HG02763 (cell line): ENCODE measurements around the gene R3HCC1L.
"Not testable (repeated sequence)": the region's sequence is repeated elsewhere in the genome, so short reads cannot be mapped to it uniquely, and the experiment has no call there.

Source experiments
- ATAC-seq: cut with Tn5 transposase; IDR thresholded peaks from one replicate; pipeline ENCODE4 v1.9.1; 2021; ENCODE audit warnings: mild to moderate bottlenecking, moderate library complexity; ENCODE audit not compliant: unreplicated experiment

Gene R3HCC1L

DNA sequence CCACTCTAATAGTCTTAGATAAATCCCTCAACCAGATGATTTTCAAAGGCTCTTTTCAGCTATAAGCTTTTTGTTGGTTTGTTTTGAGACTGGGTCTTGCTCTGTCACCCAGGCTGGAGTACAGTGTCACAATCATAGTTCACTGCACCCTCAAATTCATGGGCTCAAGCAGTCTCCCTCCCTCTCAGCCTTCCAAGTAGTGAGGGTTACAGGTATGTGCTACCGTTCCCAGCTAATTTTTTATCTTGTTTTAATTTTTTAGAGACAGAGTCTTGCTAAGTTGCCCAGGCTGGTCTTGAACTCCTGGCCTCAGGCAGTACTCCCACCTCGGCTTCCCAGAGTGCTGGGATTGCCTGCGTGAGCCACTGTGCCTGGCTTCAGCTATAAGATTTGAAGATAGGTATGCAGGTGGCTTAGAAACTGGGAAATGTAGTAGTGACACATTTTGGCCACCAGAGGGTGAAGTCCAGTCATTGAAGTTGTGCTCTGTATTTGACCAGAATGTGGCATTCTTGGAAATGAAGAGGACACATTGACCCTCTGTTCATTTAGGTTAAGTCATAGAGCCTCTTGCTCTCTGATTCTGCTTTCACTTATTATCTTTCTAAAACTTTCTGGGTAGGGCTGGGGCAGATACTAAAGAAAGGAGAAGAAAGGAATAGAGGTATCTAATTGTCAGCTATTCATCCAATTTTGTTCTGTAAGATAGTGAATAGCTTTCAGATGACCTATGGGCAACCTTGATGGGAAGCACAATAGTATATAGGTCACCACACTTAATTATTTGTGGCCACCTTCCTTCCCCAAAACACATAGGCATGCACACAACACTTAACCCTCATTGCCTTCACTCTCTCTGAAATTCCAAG is 36.0 kb downstream of the R3HCC1L start:
- ATAC-seq = no peak

DNA sequence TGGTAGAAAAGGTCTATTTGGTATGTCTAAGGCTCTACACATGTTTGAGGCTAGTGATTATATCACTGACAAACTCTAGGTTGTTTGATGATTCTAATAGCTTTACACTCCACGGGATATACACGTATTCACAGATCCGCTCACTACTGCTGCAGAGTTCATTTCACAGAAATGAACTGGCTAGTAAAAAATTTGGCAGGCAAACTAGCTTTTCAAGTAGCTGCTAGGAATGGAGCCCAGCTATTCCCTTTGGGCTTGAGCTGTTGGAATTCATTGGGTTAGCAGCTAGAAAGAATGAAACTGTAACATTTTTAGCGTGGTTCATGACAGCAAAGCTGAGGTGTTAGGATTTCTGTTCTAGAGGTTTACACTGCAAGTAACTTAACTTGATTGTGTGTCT is 37.6 kb downstream of the R3HCC1L start:
- no peak for ATAC-seq

DNA sequence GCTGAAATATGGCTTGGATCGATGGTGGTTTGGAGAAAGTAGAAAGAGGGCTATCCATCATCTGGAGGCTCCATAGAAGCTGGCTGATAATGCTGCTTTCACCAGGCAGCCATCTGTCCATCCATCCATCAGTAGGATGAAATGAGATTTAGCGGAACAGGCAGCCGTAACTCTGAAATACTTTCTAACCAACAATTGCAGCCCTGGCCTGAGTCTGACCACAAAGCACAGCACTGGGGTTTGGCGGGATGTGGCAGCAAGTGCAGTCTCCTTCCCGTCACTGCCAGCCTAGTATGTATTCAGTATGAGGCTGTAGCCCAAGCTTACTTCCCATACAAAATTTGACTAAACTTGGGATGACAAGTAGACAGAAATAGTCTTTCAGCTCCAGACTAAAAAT is 38.0 kb downstream of the R3HCC1L start:
- no peak for ATAC-seq

DNA sequence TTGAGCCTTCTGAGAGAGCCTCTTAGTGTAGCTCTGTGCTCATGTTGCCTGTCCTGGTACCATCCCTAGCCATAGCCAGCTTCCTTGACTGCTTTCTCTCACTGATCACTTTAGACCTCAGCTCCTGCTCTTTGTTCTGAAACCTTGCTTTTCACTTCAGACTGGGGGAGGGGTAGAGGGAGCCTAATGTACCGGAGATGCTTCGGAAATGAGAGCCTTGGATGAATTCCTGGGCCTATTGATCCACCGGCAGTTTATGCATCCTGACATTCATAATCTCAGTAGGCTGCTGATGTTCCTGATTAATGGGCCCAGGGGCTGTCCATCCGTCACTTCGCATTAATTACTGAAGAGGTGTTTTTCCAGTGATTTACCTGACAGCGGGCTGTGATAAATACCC is 38.8 kb downstream of the R3HCC1L start:
- no peak for ATAC-seq

DNA sequence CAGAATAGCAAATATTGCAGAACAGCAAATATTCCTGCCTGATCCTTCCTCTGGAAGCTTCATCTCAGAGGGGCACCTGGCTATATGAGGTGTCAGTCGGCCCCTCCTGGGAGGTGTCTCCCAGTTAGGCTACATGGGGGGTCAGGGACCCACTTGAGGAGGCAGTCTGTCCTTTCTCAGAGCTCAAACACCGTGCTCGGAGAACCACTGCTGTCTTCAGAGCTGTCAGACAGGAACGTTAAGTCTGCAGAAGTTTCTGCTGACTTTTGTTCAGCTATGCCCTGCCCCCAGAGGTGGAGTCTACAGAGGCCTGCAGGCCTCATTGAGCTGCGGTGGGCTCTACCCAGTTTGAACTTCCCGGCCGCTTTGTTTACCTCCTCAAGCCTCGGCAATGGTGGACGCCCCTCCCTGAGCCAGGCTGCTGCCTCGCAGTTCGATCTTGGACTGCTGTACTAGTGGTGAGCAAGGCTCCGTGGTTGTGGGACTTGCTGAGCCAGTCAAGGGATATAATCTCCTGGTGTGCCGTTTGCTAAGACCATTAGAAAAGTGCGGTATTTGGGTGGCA is 48.0 kb downstream of the R3HCC1L start:
- not testable (repeated sequence) for ATAC-seq

DNA sequence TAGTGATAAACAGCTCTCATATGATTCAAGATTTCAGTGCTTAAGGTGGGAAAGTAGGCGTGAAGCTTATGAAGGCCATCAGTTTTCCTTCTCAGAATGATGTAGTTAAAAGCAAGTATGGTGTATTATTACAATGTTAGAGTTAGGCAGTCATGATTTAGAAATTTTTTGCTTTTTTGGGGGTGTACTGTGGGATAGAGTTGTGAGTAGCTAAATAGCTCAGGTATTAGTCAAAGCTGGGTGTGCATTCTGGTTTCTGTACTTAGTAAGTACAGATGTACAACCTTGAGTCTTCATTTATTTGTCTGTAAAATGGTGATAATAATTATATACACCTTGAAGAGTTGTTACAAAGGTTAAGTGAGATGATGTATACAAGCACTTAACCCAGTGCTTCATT is 52.2 kb downstream of the R3HCC1L start:
- no peak for ATAC-seq

DNA sequence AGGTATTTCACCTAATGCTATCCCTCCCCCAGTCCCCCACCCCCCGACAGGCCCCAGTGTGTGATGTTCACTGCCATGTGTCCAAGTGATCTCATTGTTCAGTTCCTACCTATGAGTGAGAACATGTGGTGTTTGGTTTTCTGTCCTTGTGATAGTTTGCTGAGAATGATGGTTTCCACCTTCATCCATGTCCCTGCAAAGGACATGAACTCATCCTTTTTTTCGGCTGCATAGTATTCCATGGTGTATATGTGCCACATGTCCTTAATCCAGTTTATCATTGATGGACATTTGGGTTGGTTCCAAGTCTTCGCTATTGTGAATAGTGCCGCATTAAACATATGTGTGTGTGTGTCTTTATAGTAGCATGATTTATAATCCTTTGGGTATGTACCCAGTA is 56.3 kb downstream of the R3HCC1L start:
- not testable (repeated sequence) for ATAC-seq

DNA sequence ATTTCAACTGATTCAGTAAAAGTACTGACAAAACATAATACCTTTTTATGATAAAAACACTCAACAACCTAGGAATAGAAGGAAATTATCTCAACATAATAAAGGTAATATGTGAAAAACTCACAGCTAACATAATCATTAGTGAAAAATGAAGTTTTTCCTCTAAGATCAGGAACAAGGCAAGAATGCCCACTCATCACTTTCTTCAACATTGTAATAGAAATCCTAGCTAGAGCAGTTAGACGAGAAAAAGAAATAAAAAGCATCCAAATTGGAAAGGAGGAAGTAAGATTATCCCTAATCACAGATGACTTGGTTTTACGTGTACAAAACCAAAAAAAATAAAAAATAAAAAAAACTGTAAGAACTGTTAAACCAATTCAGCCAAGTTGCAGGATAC is 58.6 kb downstream of the R3HCC1L start:
- ATAC-seq = no peak

DNA sequence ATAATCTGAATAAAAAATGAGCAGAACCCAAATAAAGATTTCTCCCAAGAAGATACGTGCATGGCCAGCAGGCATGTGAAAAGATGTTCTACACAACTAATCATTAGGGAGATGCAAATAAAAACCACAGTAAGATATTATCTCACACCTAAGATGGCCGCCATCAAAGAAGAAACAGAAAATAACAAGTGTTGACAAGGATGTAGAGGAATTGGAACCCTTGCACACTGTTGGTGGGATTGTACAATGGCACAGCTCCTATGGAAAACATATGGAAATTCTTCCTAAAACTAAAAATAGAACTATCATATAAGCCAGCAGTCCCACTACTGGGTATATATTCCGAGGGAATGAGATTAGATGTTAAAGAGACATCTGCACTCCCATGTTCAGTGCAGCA is 60.2 kb downstream of the R3HCC1L start:
- ATAC-seq = no peak

DNA sequence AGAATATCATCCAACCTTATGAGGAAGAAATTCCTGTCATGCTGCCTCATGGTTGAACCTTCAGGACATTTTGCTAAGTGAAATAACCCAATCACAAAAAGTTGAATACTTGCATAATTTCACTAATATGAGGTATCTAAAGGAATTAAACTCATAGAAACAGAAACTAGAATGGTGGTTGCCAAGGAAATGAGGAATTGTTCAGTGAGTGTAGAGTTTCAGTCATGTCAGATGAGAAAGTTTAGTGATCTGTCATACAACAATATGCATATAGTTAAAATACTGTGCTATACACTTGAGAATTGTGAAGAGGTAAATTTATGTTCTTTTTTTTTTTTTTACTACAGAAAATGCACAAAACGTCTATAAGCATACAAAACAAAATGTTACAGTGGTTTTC is 60.7 kb downstream of the R3HCC1L start:
- ATAC-seq = no peak

DNA sequence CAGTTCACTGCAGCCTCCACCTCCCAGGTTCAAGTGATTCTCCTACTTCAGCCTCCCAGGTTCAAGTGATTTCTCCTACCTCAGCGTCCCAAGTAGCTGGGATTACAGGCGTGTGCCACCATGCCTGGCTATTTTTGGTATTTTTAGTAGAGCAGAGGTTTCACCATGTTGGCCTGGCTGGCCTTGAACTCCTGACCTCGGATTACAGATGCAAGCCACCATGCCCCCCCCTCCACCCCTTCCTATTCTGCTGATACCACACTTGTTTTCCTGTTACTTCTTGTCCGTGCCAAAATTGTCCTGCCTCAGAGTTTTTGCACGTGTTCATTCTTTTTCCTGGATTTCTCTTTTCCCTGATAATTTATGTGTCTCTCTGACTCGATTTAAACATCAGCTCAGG is 62.5 kb downstream of the R3HCC1L start:
- ATAC-seq = no peak

DNA sequence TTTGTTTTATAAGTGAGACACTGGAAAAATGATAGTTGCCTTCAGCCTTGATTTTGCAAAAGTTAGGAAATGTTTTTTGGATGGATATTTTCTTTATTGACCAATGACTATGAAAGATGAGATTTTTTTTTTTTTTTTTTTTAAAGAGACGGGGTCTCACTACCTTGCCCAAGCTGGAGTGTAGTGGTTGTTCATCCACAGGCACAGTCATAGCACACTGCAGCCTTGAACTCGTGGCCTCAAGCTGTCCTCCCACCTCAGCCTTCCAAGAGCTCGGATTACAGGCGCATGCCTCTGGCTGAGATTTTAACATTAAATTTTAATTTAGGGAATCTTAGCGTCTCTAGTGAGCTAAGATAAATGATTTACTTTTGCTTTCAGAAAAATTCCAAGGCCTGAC is 67.3 kb downstream of the R3HCC1L start:
- ATAC-seq = no peak

DNA sequence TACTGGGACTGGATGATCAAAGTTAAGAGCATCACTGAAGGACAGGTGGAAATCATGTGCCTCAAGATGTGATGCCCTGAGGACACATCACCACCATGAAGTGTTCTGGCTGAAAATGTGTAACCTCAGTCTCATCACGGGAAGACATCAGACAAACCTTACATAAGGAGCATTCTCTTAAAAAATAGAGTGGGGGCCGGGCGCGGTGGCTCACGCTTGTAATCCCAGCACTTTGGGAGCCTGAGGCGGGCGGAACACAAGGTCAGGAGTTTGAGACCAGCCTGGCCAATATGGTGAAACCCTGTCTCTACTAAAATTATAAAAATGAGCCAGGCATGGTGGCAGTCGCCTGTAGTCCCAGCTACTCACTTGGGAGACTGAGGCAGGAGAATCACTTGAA is 67.9 kb downstream of the R3HCC1L start:
- ATAC-seq = no peak

DNA sequence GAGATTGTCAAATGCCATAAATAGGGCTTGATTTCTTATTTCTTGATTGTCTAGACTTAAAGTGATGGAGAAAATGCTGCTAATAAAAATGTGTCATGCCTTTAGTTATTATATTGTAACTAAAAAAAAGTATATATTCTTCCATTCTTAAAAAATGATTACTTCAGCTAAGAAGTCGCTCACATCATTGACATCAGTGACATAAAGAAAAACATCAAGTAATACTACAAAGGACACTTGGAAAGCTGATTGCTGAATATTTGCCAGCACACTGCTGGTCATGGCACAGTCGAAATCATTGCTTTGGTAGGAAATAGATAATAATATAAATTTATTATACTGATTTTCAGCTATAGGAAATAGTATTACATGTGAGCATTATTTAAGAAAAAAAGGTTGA is 70.9 kb downstream of the R3HCC1L start:
- no peak for ATAC-seq

DNA sequence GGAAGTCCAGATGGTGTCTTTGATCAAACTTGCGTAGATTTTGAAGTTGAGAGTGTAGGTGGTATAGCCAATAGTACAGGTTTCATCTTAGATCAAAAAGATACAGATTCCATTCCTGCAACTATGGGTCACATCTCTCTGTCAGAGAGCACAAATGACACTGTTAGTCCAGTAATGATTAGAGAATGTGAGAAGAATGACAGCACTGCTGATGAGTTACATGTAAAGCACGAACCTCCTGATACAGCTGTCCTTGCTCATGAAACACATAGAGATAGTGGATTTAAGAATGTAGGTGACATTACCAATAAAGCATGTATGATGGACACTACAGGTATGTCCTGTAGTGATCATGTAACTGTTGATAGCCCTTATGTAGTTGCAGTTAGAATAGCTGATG is 74.5 kb downstream of the R3HCC1L start:
- no peak for ATAC-seq

DNA sequence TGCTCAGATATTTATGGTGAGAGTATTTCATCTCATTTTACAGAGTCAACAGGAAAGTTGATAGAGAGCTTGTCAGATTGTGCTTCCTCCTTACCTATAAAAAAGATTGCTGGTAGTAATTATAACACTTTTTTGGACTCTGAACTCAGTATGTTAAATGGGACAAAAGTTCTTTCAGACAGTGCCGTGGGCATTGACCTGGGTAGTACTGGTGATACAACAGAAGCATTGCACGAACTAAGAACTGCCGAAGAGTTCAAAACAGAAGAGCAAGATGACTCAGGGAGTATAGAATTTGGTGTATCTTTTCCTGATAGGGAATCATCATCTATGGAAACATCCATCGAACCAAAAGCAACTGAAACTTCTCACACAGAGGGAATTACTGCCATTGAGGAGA is 75.0 kb downstream of the R3HCC1L start:
- ATAC-seq = no peak

DNA sequence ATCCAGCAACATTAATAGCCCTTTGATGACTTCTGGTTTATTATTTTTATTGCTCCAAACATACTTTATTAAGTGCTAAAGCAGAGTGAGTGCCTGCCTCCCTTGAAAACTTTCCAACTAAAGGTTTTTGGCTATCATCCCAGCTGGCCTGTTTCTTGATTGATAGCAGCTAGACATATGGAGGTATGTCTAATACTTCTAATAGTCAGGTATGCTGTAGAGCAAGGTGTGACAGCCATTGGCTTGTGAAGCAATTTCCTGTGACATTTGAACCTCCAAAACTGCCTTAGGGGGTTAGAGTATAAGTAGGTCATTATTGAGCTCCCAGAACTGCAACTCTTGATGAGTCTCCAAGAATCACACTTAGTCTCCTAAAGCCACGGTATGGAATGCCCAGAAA is 77.7 kb downstream of the R3HCC1L start:
- no peak for ATAC-seq

DNA sequence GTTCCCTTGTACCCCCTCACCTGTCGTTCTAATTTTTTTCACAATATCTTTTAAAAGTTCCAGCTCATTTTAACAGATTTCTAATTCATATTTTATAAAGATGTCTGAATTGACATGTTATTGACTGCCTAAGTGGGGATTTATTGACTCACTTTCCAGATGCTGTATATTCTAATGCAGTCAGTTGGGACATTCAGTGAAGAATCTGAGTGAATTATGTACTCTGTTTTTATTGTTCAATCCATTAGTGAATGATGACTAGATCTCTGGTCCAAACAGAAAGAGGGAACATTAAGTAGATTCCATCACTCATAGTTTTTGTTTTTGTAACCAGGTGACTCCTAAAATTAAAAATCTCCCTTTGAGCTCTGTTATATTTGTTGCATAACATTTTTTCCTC is 79.3 kb downstream of the R3HCC1L start:
- ATAC-seq = no peak

DNA sequence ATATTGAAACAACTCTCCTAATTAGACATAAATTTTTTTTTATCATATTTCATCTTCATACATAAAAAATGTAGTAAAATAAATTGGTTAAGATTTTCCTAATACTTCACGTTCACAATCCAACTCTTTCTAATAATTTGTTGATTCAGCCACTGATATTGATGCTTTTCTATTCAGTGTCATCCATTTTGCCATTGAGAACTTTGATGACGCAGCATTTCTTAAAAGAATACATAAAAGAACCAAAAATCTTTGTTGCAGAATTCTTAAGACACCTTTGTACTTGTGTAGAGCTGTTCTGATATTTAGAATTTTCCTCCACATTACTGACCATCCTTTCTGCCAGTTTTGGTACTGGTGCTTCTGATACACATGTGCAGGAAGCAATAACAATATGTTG is 80.9 kb downstream of the R3HCC1L start:
- ATAC-seq = no peak

DNA sequence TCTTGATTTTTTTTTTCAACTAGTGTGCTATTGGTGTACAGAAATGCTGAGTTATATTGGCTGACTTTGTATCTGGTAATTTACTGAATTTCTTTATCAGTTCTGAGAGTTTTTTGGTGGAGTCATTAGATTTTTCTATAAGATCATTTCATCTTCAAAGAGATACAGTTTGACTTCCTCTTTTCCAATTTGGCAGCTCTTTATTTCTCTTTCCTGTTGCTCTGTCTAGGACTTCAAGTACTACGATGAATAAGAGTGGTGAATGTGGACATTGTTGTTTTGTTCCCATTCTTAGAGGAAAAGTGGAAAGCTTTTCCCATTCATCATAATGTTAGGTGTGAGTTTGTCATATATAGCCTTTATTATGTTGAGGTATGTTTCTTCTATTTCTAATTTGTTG is 83.3 kb downstream of the R3HCC1L start:
- no peak for ATAC-seq

DNA sequence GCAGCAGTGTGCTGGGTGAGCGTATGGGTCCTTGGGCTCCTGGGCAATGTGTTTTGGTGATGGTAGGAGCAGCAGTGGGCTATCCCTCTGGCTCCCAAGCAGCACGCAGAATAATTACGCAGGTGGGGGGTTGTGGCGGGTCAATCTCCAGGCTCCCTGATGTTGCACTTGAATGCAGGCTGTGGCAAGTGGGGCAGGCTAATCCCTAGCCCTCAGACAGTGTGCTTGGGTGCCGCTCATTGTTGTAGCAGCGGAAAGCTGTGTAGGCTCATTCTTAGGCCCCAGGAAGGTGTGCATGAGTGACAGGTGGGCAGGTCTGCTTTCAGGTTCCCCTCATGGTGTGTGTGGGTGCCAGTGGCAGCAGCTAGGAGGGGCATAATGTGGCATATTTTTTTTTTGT is 89.4 kb downstream of the R3HCC1L start:
- no peak for ATAC-seq

DNA sequence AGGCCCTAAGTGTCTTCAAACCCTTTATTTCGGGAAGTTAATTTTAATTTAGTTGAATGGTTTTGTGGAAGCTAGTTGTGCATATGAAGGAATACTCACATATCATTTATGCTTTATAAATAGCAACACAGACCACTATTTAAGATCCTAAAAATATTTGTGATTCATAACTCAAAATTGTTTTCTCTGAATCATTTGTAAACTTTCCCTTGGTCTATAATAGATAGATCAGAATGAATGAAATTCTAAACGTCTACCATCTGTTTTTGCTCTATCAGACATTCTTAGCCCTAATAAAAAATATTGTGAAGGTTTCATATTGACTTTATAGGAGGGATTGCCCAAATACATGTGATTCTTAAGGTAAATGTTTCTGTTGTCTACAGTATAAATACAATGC is 90.1 kb downstream of the R3HCC1L start:
- no peak for ATAC-seq

DNA sequence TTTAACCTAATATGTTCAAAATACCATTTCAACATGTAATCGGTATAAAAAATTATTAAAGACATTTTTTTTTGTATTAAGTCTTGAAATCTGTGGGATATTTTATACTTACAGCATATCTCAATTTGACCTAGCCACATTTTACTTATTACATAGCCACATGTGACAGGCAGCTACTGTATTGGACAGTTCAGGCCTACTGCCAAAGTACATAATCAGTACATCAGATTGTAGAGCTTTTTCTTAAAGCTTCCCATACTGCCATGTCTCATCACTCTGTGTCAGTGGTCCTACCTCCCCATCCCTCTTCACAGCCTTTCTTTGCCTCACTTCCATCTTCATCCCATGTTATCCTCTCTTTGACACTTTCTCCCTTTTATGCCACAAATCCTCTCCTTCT is 90.5 kb downstream of the R3HCC1L start:
- no peak for ATAC-seq
